GM23248 (cell line): ENCODE results near the gene VASP. TPM values are rescaled to one million over a fixed set of nuclear protein-coding genes. Genes with fewer than 3 reads are reported as not detected.

Source experiments
- DNase-seq: peaks from one replicate; pipeline ENCODE4 v3.0.0-alpha.2; 2015
- H2AFZ ChIP-seq: fragments of 200-600 bp; sonication (generic); 2 replicates; pipeline ENCODE4 v1.6.1; 2016; ENCODE audit warnings: antibody characterized with exemption
- H3F3A ChIP-seq: fragments of 200-600 bp; sonication (generic); 2 replicates; pipeline ENCODE4 v1.6.1; 2016; ENCODE audit warnings: mild to moderate bottlenecking, antibody characterized with exemption, mixed run types; ENCODE audit not compliant: insufficient read depth
- H3K27ac ChIP-seq: fragments of 200-600 bp; sonication (generic); 2 replicates; pipeline ENCODE4 v1.5.1; 2016; ENCODE audit warnings: mild to moderate bottlenecking
- H3K27me3 ChIP-seq: fragments of 200-600 bp; sonication (generic); replicated peaks from 2 replicates; pipeline ENCODE4 v1.6.1; 2016; ENCODE audit warnings: mild to moderate bottlenecking; ENCODE audit not compliant: insufficient read depth
- H3K36me3 ChIP-seq: fragments of 200-600 bp; sonication (generic); 2 replicates; pipeline ENCODE4 v1.6.1; 2016; ENCODE audit warnings: low read depth, mild to moderate bottlenecking
- H3K4me1 ChIP-seq: fragments of 200-600 bp; sonication (generic); 2 replicates; pipeline ENCODE4 v1.6.1; 2016; ENCODE audit warnings: mild to moderate bottlenecking; ENCODE audit not compliant: insufficient read depth
- H3K4me2 ChIP-seq: fragments of 200-600 bp; sonication (generic); one replicate; pipeline ENCODE4 v1.6.1; 2016; ENCODE audit warnings: mild to moderate bottlenecking; ENCODE audit not compliant: unreplicated experiment
- H3K4me3 ChIP-seq: fragments of 200-600 bp; sonication (generic); 2 replicates; pipeline ENCODE4 v1.5.1; 2016; ENCODE audit warnings: mild to moderate bottlenecking
- H3K79me2 ChIP-seq: fragments of 200-600 bp; sonication (generic); 2 replicates; pipeline ENCODE4 v1.6.1; 2016; ENCODE audit warnings: mild to moderate bottlenecking; ENCODE audit not compliant: insufficient read depth
- H3K9ac ChIP-seq: fragments of 200-600 bp; sonication (generic); 2 replicates; pipeline ENCODE4 v1.6.1; 2016; ENCODE audit warnings: mild to moderate bottlenecking
- H3K9me2 ChIP-seq: fragments of 200-600 bp; sonication (generic); 2 replicates; pipeline ENCODE4 v1.6.1; 2016; ENCODE audit warnings: mixed run types, mild to moderate bottlenecking, moderate library complexity; ENCODE audit not compliant: insufficient read depth
- H3K9me3 ChIP-seq: fragments of 200-600 bp; sonication (generic); one replicate; pipeline ENCODE4 v1.6.1; 2017; ENCODE audit warnings: low read depth
- H4K20me1 ChIP-seq: fragments of 200-600 bp; sonication (generic); 2 replicates; pipeline ENCODE4 v1.6.0; 2016; ENCODE audit not compliant: insufficient read depth
- EZH2 ChIP-seq: fragments of 200-600 bp; sonication (generic); IDR thresholded peaks from 2 replicates; pipeline ENCODE4 v1.6.1; 2018; ENCODE audit warnings: antibody characterized with exemption, mild to moderate bottlenecking; ENCODE audit not compliant: insufficient read depth, poor library complexity, severe bottlenecking
- EZH2phosphoT487 ChIP-seq: fragments of 200-600 bp; sonication (generic); IDR thresholded peaks from 2 replicates; pipeline ENCODE4 v1.6.1; 2018; ENCODE audit warnings: antibody characterized with exemption, moderate library complexity, mild to moderate bottlenecking, low read depth; ENCODE audit not compliant: insufficient read depth
- WGBS, 2 experiments: methylation state at CpG; one replicate each; pipeline ENCODE4 v1.1.6; 2015 to 2017; ENCODE audit warnings: low lambda C conversion rate in 2 of 2, low coverage in 1 of 2; ENCODE audit errors: missing lambda C conversion rate in 2 of 2; 5-methylcytosine and 5-hydroxymethylcytosine counted together
- in situ Hi-C: fragments of 300-500 bp; cut with MboI; formaldehyde crosslinking; loops from 2 replicates; pipeline ENCODE4 v1.15.0; 2020
- polyA plus RNA-seq: library from polyadenylated mRNA; unstranded; fragments of >200 nt; fragmentation: Nextera tagmentation; extraction: Ambion mirVana; gene quantifications from 2 replicates; pipeline ENCODE4 v1.2.1, GENCODE V29; 2016
- total RNA-seq: library from RNA; depleted of rRNA; stranded (reverse); fragments of >200 nt; shearing (Covaris generic); gene quantifications from 2 replicates; pipeline ENCODE4 v1.2.3, GENCODE V29; 2014

VASP gene
- total and polyA plus RNA-seq, 2 experiments from 2014 or later, result 31.9 to 135 TPM

DNA sequence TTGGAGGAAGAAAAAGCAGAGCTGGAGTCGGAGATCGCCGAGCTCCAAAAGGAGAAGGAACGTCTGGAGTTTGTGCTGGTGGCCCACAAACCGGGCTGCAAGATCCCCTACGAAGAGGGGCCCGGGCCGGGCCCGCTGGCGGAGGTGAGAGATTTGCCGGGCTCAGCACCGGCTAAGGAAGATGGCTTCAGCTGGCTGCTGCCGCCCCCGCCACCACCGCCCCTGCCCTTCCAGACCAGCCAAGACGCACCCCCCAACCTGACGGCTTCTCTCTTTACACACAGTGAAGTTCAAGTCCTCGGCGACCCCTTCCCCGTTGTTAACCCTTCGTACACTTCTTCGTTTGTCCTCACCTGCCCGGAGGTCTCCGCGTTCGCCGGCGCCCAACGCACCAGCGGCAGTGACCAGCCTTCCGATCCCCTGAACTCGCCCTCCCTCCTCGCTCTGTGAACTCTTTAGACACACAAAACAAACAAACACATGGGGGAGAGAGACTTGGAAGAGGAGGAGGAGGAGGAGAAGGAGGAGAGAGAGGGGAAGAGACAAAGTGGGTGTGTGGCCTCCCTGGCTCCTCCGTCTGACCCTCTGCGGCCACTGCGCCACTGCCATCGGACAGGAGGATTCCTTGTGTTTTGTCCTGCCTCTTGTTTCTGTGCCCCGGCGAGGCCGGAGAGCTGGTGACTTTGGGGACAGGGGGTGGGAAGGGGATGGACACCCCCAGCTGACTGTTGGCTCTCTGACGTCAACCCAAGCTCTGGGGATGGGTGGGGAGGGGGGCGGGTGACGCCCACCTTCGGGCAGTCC, 34.5 kb upstream of the VASP start:
- Histone ChIP-seq H3K36me3 (no peaks in the 10 kb centered on the region), H3K4me2 (no peak overlapping the region), H3K4me3 (no peak overlapping the region), H3F3A (peaks cover 20% of the 10 kb centered on the region), H3K79me2 (peaks cover 34% of the 10 kb centered on the region), H2AFZ (no peak overlapping the region), H3K9me3 (no peaks in the 10 kb centered on the region), H3K4me1 (peaks cover 12% of the 10 kb centered on the region; the same call in 1 of the 2 replicates), H4K20me1 (no peaks in the 10 kb centered on the region), H3K9ac (no peak overlapping the region), H3K9me2 (no peaks in the 10 kb centered on the region), H3K27ac (no peak overlapping the region), H3K27me3 (no peaks in the 10 kb centered on the region)
- peak; percentile 35 for DNase-seq
- 76 to 81% methylated on average over 36 to 44 of the region's 44 CpGs for WGBS, 2 experiments
- in situ Hi-C loops, result no loop called here
- TF ChIP-seq EZH2phosphoT487 (no peak), EZH2 (no peak)

DNA sequence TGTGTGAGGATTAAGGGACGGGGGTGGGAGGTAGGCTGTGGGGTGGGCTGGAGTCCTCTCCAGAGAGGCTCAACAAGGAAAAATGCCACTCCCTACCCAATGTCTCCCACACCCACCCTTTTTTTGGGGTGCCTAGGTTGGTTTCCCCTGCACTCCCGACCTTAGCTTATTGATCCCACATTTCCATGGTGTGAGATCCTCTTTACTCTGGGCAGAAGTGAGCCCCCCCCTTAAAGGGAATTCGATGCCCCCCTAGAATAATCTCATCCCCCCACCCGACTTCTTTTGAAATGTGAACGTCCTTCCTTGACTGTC, 34.0 kb upstream of the VASP start:
- 46 to 50% methylated on average over 3 to 5 of the region's 5 CpGs for WGBS, 2 experiments

DNA sequence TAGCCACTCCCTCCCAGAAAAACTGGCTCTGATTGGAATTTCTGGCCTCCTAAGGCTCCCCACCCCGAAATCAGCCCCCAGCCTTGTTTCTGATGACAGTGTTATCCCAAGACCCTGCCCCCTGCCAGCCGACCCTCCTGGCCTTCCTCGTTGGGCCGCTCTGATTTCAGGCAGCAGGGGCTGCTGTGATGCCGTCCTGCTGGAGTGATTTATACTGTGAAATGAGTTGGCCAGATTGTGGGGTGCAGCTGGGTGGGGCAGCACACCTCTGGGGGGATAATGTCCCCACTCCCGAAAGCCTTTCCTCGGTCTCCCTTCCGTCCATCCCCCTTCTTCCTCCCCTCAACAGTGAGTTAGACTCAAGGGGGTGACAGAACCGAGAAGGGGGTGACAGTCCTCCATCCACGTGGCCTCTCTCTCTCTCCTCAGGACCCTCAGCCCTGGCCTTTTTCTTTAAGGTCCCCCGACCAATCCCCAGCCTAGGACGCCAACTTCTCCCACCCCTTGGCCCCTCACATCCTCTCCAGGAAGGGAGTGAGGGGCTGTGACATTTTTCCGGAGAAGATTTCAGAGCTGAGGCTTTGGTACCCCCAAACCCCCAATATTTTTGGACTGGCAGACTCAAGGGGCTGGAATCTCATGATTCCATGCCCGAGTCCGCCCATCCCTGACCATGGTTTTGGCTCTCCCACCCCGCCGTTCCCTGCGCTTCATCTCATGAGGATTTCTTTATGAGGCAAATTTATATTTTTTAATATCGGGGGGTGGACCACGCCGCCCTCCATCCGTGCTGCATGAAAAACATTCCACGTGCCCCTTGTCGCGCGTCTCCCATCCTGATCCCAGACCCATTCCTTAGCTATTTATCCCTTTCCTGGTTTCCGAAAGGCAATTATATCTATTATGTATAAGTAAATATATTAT, 33.3 kb upstream of the VASP start:
- in situ Hi-C loops, result no loop called here
- no peaks in the 10 kb centered on the region for H3K9me3 ChIP-seq

More for the DNA sequence above, 34.0 kb upstream of the VASP start:
- peaks cover 25% of the 10 kb centered on the region for H3F3A ChIP-seq
- peaks cover 15% of the 10 kb centered on the region; the same call in 1 of the 2 replicates for H3K4me1 ChIP-seq
- no peak overlapping the region for H2AFZ ChIP-seq
- H3K27me3 ChIP-seq, result no peaks in the 10 kb centered on the region
- peaks cover 30% of the 10 kb centered on the region for H3K79me2 ChIP-seq
- H3K9me3 ChIP-seq, result no peaks in the 10 kb centered on the region
- H3K9ac ChIP-seq, result no peak overlapping the region
- no peak for TF ChIP-seq EZH2phosphoT487
- TF ChIP-seq EZH2, result no peak
- H4K20me1 ChIP-seq, result no peaks in the 10 kb centered on the region
- no peaks in the 10 kb centered on the region for H3K36me3 ChIP-seq
- no peak overlapping the region for H3K27ac ChIP-seq
- H3K4me3 ChIP-seq, result no peak overlapping the region
- no peaks in the 10 kb centered on the region for H3K9me2 ChIP-seq
- H3K4me2 ChIP-seq, result no peak overlapping the region
- in situ Hi-C loops, result no loop called here
- peak; percentile 36 for DNase-seq

More for the DNA sequence above, 33.3 kb upstream of the VASP start:
- Histone ChIP-seq H3K9ac (no peak overlapping the region), H3K27ac (no peak overlapping the region), H3K79me2 (peaks cover 27% of the 10 kb centered on the region; the same call in 1 of the 2 replicates), H2AFZ (no peak overlapping the region), H4K20me1 (no peaks in the 10 kb centered on the region), H3K27me3 (no peaks in the 10 kb centered on the region), H3K9me2 (no peaks in the 10 kb centered on the region), H3F3A (peaks cover 31% of the 10 kb centered on the region), H3K4me3 (no peak overlapping the region), H3K36me3 (no peaks in the 10 kb centered on the region), H3K4me1 (peaks cover 15% of the 10 kb centered on the region; the same call in 1 of the 2 replicates), H3K4me2 (no peak overlapping the region)
- TF ChIP-seq EZH2phosphoT487, result no peak
- no peak for TF ChIP-seq EZH2
- peak; percentile 28 for DNase-seq
- WGBS, 2 experiments, result 89 to 93% methylated on average over 27 of the region's 27 CpGs
